Panc1 (cell line): ENCODE data around the gene UQCR11.
A peak's percentile ranks its signal among the peaks of the same experiment; 100 is the strongest.

Source experiments
- POLR2AphosphoS5 ChIP-seq: IDR thresholded peaks from 2 replicates; pipeline ENCODE4 v1.6.1; 2012; ENCODE audit warnings: mild to moderate bottlenecking, low read depth, low read length, moderate library complexity
- TF ChIP-seq, protein P1 (sequence below): fragments of 450-650 bp; IDR thresholded peaks from 2 replicates; pipeline ENCODE4 v1.5.1; 2017; ENCODE audit warnings: mild to moderate bottlenecking
- TF ChIP-seq, protein P2 (sequence below), 2 experiments: IDR thresholded peaks; 2 replicates each; pipeline ENCODE4 v1.6.1; 2011 to 2012; ENCODE audit warnings: low read depth in 2 of 2, control low read depth in 1 of 2, low read length in 1 of 2, mild to moderate bottlenecking in 1 of 2, moderate library complexity in 1 of 2; ENCODE audit not compliant: insufficient read depth in 1 of 2

DNA sequence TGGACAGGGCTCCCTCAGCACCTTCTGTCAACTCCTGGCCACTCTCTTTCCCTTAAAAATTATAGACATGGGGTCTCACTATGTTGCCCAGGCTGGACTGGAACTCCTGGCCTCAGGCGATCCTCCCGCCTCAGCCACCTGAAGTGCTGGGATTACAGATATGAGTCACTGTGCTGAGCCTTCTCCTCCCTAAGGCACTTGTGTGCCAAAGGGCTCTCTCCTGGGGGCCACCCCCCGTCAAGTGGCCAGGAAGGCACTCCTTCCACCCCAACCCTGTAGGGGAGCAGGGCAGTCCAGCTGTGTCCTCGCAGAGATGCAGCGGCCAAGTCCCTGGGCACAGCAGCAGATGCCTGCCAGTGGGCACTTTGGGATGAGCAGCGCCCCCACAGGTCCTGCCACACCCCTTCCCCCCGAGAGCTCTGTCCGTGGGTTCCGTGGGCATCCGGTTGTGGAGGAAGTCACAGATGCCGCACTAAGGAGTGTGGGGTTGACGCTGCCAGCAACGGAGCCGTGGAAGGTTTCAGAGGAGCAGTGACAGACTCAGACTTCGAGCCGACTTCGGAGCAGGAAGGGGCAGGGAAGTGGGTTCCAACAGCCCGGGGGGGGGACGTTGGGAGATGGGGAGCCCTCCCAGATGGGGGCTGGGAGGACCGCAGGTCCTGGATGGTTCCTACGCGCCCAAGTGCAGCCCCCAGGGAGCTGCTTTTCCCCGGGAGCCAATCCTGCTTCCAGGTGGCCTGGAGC, 3.3 kb upstream of the UQCR11 start:
- TF ChIP-seq, protein P1, sequence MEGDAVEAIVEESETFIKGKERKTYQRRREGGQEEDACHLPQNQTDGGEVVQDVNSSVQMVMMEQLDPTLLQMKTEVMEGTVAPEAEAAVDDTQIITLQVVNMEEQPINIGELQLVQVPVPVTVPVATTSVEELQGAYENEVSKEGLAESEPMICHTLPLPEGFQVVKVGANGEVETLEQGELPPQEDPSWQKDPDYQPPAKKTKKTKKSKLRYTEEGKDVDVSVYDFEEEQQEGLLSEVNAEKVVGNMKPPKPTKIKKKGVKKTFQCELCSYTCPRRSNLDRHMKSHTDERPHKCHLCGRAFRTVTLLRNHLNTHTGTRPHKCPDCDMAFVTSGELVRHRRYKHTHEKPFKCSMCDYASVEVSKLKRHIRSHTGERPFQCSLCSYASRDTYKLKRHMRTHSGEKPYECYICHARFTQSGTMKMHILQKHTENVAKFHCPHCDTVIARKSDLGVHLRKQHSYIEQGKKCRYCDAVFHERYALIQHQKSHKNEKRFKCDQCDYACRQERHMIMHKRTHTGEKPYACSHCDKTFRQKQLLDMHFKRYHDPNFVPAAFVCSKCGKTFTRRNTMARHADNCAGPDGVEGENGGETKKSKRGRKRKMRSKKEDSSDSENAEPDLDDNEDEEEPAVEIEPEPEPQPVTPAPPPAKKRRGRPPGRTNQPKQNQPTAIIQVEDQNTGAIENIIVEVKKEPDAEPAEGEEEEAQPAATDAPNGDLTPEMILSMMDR: no peak
- no peak for TF ChIP-seq POLR2AphosphoS5
- TF ChIP-seq, protein P2, sequence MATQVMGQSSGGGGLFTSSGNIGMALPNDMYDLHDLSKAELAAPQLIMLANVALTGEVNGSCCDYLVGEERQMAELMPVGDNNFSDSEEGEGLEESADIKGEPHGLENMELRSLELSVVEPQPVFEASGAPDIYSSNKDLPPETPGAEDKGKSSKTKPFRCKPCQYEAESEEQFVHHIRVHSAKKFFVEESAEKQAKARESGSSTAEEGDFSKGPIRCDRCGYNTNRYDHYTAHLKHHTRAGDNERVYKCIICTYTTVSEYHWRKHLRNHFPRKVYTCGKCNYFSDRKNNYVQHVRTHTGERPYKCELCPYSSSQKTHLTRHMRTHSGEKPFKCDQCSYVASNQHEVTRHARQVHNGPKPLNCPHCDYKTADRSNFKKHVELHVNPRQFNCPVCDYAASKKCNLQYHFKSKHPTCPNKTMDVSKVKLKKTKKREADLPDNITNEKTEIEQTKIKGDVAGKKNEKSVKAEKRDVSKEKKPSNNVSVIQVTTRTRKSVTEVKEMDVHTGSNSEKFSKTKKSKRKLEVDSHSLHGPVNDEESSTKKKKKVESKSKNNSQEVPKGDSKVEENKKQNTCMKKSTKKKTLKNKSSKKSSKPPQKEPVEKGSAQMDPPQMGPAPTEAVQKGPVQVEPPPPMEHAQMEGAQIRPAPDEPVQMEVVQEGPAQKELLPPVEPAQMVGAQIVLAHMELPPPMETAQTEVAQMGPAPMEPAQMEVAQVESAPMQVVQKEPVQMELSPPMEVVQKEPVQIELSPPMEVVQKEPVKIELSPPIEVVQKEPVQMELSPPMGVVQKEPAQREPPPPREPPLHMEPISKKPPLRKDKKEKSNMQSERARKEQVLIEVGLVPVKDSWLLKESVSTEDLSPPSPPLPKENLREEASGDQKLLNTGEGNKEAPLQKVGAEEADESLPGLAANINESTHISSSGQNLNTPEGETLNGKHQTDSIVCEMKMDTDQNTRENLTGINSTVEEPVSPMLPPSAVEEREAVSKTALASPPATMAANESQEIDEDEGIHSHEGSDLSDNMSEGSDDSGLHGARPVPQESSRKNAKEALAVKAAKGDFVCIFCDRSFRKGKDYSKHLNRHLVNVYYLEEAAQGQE (IDR thresholded peaks at IDR 0.05; ENCODE audit: insufficient read depth in 1 of 2, low read depth in 2 of 2, low read length in 1 of 2): 0 out of 4 replicates have a peak, but pooled peaks of 1 of the 2 experiments have one; percentile 33
